ENCODE results near the gene MIR17HG.

The MIR17HG gene

DNA sequence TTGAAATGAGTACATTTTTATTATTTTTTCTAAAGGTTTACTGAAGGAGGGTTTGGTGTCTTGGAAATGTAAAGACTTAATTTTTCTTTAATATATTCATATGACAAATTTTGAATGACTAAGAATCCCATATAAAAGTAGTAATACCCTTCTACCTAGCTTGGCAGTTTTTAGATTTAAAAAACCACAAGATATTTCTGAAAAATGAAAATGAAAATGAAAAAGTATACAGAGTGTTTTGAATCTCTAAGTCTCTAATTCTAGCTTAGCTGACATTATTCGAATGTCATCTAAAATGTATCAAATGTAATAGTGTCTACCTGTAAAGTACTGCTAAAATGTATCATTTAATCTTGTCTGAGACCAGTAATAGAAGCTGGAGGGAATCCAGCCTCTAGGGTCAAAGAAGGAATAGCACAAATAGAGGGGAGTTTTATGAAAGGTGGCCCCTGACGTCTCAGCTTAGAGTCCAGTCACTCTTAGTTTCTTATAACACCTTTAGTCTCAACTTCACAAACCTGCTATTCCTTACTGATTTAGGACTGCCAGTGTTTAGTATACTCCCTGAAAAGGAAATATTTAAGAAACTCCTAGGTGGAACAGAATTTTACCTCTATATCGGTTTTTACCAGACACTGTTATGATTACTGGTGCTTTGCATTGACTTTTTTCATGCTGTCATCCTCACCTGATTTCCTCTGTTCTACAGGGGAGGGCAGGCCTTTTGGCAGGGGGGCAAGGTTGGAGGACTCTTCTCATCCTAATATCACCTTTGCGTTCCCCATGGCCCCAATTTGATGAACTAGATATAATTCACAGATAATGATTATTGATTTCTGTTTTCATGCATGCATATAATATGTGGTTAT, 16.2 kb upstream of the MIR17HG start:
- no peak for DNase-seq (ENCODE audit: low read depth in 2 of 2)
- TF ChIP-seq, protein P1, sequence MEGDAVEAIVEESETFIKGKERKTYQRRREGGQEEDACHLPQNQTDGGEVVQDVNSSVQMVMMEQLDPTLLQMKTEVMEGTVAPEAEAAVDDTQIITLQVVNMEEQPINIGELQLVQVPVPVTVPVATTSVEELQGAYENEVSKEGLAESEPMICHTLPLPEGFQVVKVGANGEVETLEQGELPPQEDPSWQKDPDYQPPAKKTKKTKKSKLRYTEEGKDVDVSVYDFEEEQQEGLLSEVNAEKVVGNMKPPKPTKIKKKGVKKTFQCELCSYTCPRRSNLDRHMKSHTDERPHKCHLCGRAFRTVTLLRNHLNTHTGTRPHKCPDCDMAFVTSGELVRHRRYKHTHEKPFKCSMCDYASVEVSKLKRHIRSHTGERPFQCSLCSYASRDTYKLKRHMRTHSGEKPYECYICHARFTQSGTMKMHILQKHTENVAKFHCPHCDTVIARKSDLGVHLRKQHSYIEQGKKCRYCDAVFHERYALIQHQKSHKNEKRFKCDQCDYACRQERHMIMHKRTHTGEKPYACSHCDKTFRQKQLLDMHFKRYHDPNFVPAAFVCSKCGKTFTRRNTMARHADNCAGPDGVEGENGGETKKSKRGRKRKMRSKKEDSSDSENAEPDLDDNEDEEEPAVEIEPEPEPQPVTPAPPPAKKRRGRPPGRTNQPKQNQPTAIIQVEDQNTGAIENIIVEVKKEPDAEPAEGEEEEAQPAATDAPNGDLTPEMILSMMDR (IDR thresholded peaks at IDR 0.05; ENCODE audit: low read depth, low read length): no peak
- no peak overlapping the region for H3K4me3 ChIP-seq (replicated peaks in 1 of 2; ENCODE audit: low read depth in 2 of 2, low read length in 2 of 2)

DNA sequence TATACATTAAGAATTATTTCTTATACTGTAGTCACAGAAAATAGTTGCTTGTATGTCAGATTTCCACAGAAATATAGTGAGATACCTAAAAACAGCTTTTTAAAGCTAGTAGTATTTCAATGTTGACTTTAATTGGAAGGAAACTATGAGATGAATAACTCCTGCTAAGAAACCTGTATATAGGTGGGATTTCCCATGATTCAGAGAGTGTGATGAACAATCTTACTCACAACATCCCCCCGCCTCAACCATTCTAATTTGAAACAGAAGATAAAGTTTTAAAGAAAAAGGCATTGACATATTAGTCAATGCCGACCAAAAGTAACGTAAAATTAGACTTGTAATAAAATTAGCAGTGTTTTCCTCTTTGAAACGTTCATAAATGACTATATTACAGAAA, 1.4 kb upstream of the MIR17HG start:
- H3K4me3 ChIP-seq (replicated peaks in 1 of 2; ENCODE audit: low read depth in 2 of 2, low read length in 2 of 2): no peak overlapping the region
- DNase-seq (ENCODE audit: low read depth in 2 of 2): no peak
- TF ChIP-seq, protein P1 (IDR thresholded peaks at IDR 0.05; ENCODE audit: low read depth, low read length): no peak

DNA sequence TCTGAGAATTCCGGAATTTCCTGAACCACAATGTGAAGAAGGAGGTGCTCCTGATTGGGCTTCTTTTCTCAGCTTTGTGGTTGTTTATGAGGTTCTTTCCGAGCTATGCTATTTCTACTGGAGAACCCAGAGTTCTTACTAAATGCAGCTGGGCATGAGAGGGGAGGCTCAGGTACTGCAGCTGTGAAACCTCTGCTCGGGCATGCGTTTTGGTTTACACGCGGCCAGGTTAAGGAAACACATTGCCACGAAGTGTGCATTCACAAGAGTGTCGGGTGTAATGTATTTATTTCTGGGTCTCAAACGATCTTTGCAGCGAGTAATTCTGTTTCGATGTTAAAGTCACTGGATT, 661 bp upstream of the MIR17HG start:
- TF ChIP-seq, protein P1 (IDR thresholded peaks at IDR 0.05; ENCODE audit: low read depth, low read length): no peak
- peak overlapping the region; percentile 48 to 69 for H3K4me3 ChIP-seq (replicated peaks in 1 of 2; ENCODE audit: low read depth in 2 of 2, low read length in 2 of 2)
- DNase-seq (ENCODE audit: low read depth in 2 of 2): peak; percentile 4 to 22

DNA sequence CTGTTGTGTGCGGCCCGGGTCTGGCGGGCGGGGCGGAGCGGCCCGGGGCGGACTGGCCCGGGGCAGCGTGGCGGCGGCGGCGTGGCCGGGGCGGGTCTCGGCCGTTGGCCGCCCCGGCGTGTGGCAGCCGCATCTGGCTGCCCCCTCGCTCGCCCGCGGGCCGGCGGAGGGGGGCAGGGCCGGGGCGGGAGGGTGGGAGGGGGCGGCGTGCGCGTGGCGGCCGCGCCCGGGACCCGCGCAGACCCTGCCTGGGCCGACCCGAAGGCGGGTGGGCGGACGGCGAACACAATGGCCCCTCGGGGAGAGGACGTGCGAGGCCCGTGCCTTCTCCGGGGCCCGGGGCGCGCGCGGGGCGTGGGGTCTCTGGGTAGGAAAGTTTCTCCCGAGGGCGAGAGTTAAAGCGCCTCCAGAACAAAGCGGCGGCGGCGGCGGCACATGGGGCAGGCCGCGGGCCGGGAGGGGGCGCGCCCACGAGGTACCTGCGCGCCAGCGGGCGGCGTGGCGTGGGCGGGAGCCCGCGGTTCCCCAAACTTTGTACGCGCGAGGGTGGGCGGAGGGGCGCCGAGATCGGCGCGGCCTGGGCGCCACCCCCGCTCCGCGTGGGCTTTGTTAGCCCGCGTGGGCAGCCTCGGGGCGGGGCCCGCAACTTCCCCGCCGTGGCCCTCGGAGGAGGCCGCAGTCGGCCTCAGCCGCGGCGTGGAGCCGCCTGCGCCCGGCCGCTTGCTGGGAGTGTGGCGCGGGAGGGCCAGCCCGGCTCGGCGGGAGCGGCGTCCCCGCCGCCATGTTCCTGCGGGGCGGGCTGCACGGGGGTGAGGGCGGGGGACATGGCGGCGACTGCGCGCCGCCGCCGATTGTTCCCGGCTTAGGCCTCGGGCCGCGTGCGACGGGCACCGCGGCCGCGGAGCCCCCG, 764 bp downstream of the MIR17HG start:
- TF ChIP-seq, protein P1 (IDR thresholded peaks at IDR 0.05; ENCODE audit: low read depth, low read length): no peak
- H3K4me3 ChIP-seq (replicated peaks in 1 of 2; ENCODE audit: low read depth in 2 of 2, low read length in 2 of 2): peak overlapping the region; percentile 56 to 69
- peak; percentile 22 to 30 for DNase-seq (ENCODE audit: low read depth in 2 of 2)

DNA sequence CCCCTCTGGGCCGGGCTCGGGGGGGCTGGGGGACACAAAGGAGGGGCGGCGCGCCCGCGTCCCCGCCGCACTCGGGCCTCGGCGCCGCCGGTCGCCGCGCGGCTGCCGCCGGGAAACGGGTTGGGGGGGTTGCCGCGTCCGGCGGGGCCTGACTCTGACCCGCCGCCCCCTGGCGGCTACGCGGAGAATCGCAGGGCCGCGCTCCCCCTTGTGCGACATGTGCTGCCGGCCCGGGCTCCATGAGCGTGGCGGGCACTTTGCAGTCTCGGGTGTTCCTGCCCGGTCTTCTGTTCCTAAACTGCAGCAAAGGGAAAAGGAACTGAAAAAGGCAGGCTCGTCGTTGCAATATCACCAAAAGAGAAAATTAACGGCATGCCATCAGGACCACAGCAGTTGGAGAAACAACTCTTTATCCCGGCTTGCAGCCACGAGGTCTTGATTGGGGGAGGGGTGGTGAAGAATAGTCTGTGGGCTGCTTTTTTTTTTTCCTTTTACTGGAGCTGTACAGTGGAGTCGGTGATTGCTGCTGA, 1.5 kb downstream of the MIR17HG start:
- DNase-seq (ENCODE audit: low read depth in 2 of 2): peak; percentile 89 to 90
- H3K4me3 ChIP-seq (replicated peaks in 1 of 2; ENCODE audit: low read depth in 2 of 2, low read length in 2 of 2): peak overlapping the region; percentile 64 to 69
- TF ChIP-seq, protein P1 (IDR thresholded peaks at IDR 0.05; ENCODE audit: low read depth, low read length): peak; percentile 82

GRCh38 chr13:91349992-91350911, 2.8 kb downstream of the MIR17HG start:
- H3K4me3 ChIP-seq (replicated peaks in 1 of 2; ENCODE audit: low read depth in 2 of 2, low read length in 2 of 2): peak overlapping the region; percentile 64 to 69
- peak in 1 of 2 donors; percentile 5 for DNase-seq (ENCODE audit: low read depth in 2 of 2)
- TF ChIP-seq, protein P1 (IDR thresholded peaks at IDR 0.05; ENCODE audit: low read depth, low read length): no peak
